K562 (cell line): ENCODE measurements around the gene CEP89. TPM values are rescaled to one million over a fixed set of nuclear protein-coding genes. Genes with fewer than 3 reads are reported as not detected.

Source experiments
- ATAC-seq: fragments of 200-7000 bp; cut with Tn5 transposase; 3 replicates; pipeline ENCODE4 v1.9.1; 2020; ENCODE audit warnings: moderate library complexity
- BruUV-seq: library from RNA; stranded (reverse); fragments of 400-500 nt; replicated peaks from 2 replicates; lab custom pipeline; 2021; lab: Mats Ljungman, UMichigan
- CTCF ChIA-PET: fragments of 300-600 bp; formaldehyde crosslinking; extraction: SDS; loops from one replicate; lab custom pipeline; 2021; ENCODE audit warnings: low intra/inter-chr PET ratio; lab: Yijun Ruan, JAX
- POLR2A ChIA-PET: fragments of 300-600, 350-650 bp; sonication (Branson Sonifier 250); formaldehyde crosslinking; extraction: SDS; loops from one replicate; lab custom pipeline; 2021; ENCODE audit warnings: antibody characterized with exemption, inconsistent platforms; lab: Yijun Ruan, JAX
- DNase-seq, 4 experiments: peaks; one replicate each; pipeline versions ENCODE4 v3.0.0 to v3.0.0-alpha.2; 2011 to 2018; ENCODE audit warnings: low spot score in 3 of 4, mixed read lengths in 3 of 4; ENCODE audit errors: extremely low read depth in 1 of 4
- FAIRE-seq: peaks from 2 replicates; lab custom pipeline; 2011; peaks lifted over from hg19 to GRCh38; lab: Jason Lieb, UNC
- H2AFZ ChIP-seq: 2 replicates; pipeline ENCODE4 v1.6.0; 2011; ENCODE audit warnings: low read depth, low read length, control low read depth, inconsistent platforms
- H3K27ac ChIP-seq: fragments of 200-600 bp; 3 replicates; pipeline ENCODE4 v1.8.0; 2011; ENCODE audit warnings: low read depth, mild to moderate bottlenecking, control low read depth, inconsistent platforms, low read length, moderate library complexity, mixed read lengths; ENCODE audit errors: extremely low read depth
- H3K27me3 ChIP-seq, 2 experiments: fragments of 300-600 bp in 1 of 2; 2 replicates in 1 of 2; 3 replicates in 1 of 2; pipeline versions ENCODE4 v1.6.0 to v1.8.0; 2011; ENCODE audit warnings: inconsistent platforms in 2 of 2, low read length in 2 of 2, mild to moderate bottlenecking in 1 of 2, mixed read lengths in 1 of 2, moderate library complexity in 1 of 2; ENCODE audit not compliant: control insufficient read depth in 2 of 2, insufficient read depth in 2 of 2
- H3K36me3 ChIP-seq: fragments of 300-600 bp; 3 replicates; pipeline ENCODE4 v1.8.0; 2011; ENCODE audit warnings: mild to moderate bottlenecking, low read length, inconsistent platforms; ENCODE audit not compliant: control insufficient read depth, insufficient read depth
- H3K4me1 ChIP-seq, 2 experiments: fragments of 200-600 bp in 1 of 2; replicated peaks in 1 of 2; 2 replicates in 1 of 2; 3 replicates in 1 of 2; pipeline versions ENCODE4 v1.5.1 to v1.8.0; 2011; ENCODE audit warnings: inconsistent platforms in 2 of 2, low read length in 2 of 2, mild to moderate bottlenecking in 1 of 2, mixed read lengths in 1 of 2, moderate library complexity in 1 of 2; ENCODE audit not compliant: control insufficient read depth in 2 of 2, insufficient read depth in 2 of 2
- H3K4me2 ChIP-seq: 2 replicates; pipeline ENCODE4 v1.6.1; 2011; ENCODE audit warnings: low read length, control low read depth, inconsistent platforms, mixed read lengths; ENCODE audit not compliant: insufficient read depth
- H3K4me3 ChIP-seq: fragments of 200-600 bp; sonication (generic), shearing (Covaris generic); 2 replicates; pipeline ENCODE4 v1.5.1; 2016; ENCODE audit warnings: control low read depth, inconsistent platforms
- H3K79me2 ChIP-seq: fragments of 200-600 bp; 3 replicates; pipeline ENCODE4 v1.8.0; 2011; ENCODE audit warnings: low read length, inconsistent platforms; ENCODE audit not compliant: control insufficient read depth, insufficient read depth
- H3K9ac ChIP-seq, 2 experiments: 2 replicates each; pipeline versions ENCODE4 v1.6.0 to v1.6.1; 2011; ENCODE audit warnings: low read depth in 2 of 2, low read length in 2 of 2, control low read depth in 1 of 2, inconsistent platforms in 1 of 2, mild to moderate bottlenecking in 1 of 2, mixed read lengths in 1 of 2; ENCODE audit not compliant: insufficient read depth in 1 of 2
- H3K9me1 ChIP-seq: one replicate; pipeline ENCODE4 v1.6.0; 2011; ENCODE audit warnings: inconsistent platforms, mild to moderate bottlenecking, low read length, moderate library complexity; ENCODE audit not compliant: control insufficient read depth, insufficient read depth
- H3K9me3 ChIP-seq: replicated peaks from 2 replicates; pipeline ENCODE4 v1.5.1; 2011; ENCODE audit warnings: low read depth, low read length, inconsistent platforms; ENCODE audit not compliant: control insufficient read depth, insufficient read depth
- H4K20me1 ChIP-seq: replicated peaks from 2 replicates; pipeline ENCODE4 v1.6.1; 2011; ENCODE audit warnings: low read length, inconsistent platforms, mixed read lengths; ENCODE audit not compliant: control insufficient read depth, insufficient read depth
- GTF2A2 ChIP-seq: IDR thresholded peaks from 2 replicates; pipeline ENCODE4 v1.6.1; 2016; ENCODE audit warnings: mild to moderate bottlenecking, missing genetic modification characterization, missing compliant biosample characterization
- HDAC8 ChIP-seq: fragments of 450-650 bp; IDR thresholded peaks from 2 replicates; pipeline ENCODE4 v1.6.1; 2016; ENCODE audit warnings: mild to moderate bottlenecking, missing genetic modification characterization, moderate library complexity, missing compliant biosample characterization
- MBD2 ChIP-seq: sonication (generic); IDR thresholded peaks from 2 replicates; pipeline ENCODE4 v1.6.1; 2016; ENCODE audit warnings: low read depth, borderline replicate concordance
- NFIX ChIP-seq: fragments of 250-450 bp; sonication (Bioruptor Pico); IDR thresholded peaks from 2 replicates; pipeline ENCODE4 v1.4.0; 2020; ENCODE audit warnings: low read depth, mild to moderate bottlenecking, moderate library complexity
- POLR2A ChIP-seq: fragments of 450-650 bp; conservative IDR thresholded peaks from 2 replicates; pipeline ENCODE4 v1.6.1; 2016
- POLR3G ChIP-seq: IDR thresholded peaks from 2 replicates; pipeline ENCODE4 v1.6.1; 2011; ENCODE audit not compliant: insufficient read length, insufficient replicate concordance; ENCODE audit errors: extremely low read depth
- PPARD ChIP-seq: fragments of 250-450 bp; sonication (Bioruptor Pico); IDR thresholded peaks from 2 replicates; pipeline ENCODE4 v1.8.0; 2022; ENCODE audit warnings: inconsistent platforms, mild to moderate bottlenecking, moderate library complexity
- RAD51 ChIP-seq: fragments of 450-650 bp; IDR thresholded peaks from 2 replicates; pipeline ENCODE4 v1.7.1; 2016; ENCODE audit warnings: low read depth, mild to moderate bottlenecking, borderline replicate concordance
- SAP30 ChIP-seq: fragments of 200-600 bp; sonication (generic); IDR thresholded peaks from 2 replicates; pipeline ENCODE4 v1.6.1; 2012; ENCODE audit warnings: borderline replicate concordance, low read depth, mild to moderate bottlenecking, moderate library complexity, low read length, control low read depth, inconsistent platforms; ENCODE audit not compliant: insufficient read depth, poor library complexity, severe bottlenecking
- ZBED1 ChIP-seq: IDR thresholded peaks from 2 replicates; pipeline ENCODE4 v1.6.1; 2014
- ZBTB17 ChIP-seq: fragments of 450-650 bp; formaldehyde crosslinking; IDR thresholded peaks from 2 replicates; pipeline ENCODE4 v1.4.0; 2020; ENCODE audit warnings: mild to moderate bottlenecking
- WGBS: fragments of 100-300 bp; shearing (Covaris generic); methylation state at CpG from one replicate; pipeline ENCODE4 v1.1.6; 2016; ENCODE audit warnings: low coverage, mixed read lengths; ENCODE audit not compliant: insufficient coverage; ENCODE audit errors: missing lambda C conversion rate; 5-methylcytosine and 5-hydroxymethylcytosine counted together
- in situ Hi-C: fragments of 300-500 bp; cut with MboI; formaldehyde crosslinking; loops from 4 replicates; pipeline ENCODE4 v1.15.0; 2018; ENCODE audit warnings: inconsistent platforms, mixed read lengths
- intact Hi-C: fragments of 100-400 bp; cut with micrococcal nuclease; formaldehyde crosslinking; loops from 2 replicates; pipeline ENCODE4 v1.14.2; 2022
- polyA plus RNA-seq, 8 experiments: library from polyadenylated mRNA; depleted of rRNA in 4 of 8; stranded (reverse) in 5 of 8; unstranded in 3 of 8; fragments of >200 nt; fragmentation: Nextera tagmentation in 2 of 8; fragmentation: Illumina TruSeq in 1 of 8; extraction: Ambion mirVana in 2 of 8; extraction: Trizol in 1 of 8; gene quantifications; 2 replicates each; pipeline versions ENCODE4 v1.2.1 to v1.2.3, GENCODE V29; 2011 to 2014; ENCODE audit warnings: inconsistent platforms in 1 of 8, missing spikeins in 1 of 8
- total RNA-seq, 7 experiments: library from RNA; depleted of rRNA in 6 of 7; stranded (reverse); fragments of >200 nt in 6 of 7; fragmentation: Illumina TruSeq in 2 of 7; extraction: Trizol in 2 of 7; gene quantifications; 2 replicates each; pipeline versions ENCODE4 v1.2.1 to v1.2.3, GENCODE V29; 2011 to 2021; ENCODE audit warnings: low replicate concordance in 1 of 7
- TF ChIP-seq, protein P1 (sequence below): fragments of 450-650 bp; conservative IDR thresholded peaks from 2 replicates; pipeline ENCODE4 v1.6.1; 2016; ENCODE audit warnings: missing genetic modification characterization, low read depth, mild to moderate bottlenecking, control low read depth, missing compliant biosample characterization
- TF ChIP-seq, protein P2 (sequence below): fragments of 450-650 bp; formaldehyde crosslinking; IDR thresholded peaks from 2 replicates; pipeline ENCODE4 v1.4.0; 2022; ENCODE audit warnings: missing genetic modification characterization
- TF ChIP-seq, protein P3 (sequence below), 2 experiments: IDR thresholded peaks; 2 replicates each; pipeline ENCODE4 v1.6.1; 2011; ENCODE audit warnings: borderline replicate concordance in 1 of 2, control low read depth in 1 of 2, low read depth in 1 of 2, low read length in 1 of 2, mild to moderate bottlenecking in 1 of 2, mixed read lengths in 1 of 2, moderate library complexity in 1 of 2; ENCODE audit not compliant: insufficient read depth in 1 of 2, insufficient read length in 1 of 2, poor library complexity in 1 of 2, severe bottlenecking in 1 of 2; ENCODE audit errors: extremely low read depth in 1 of 2

Gene CEP89
- total and polyA plus RNA-seq, 9 of the 15 experiments (the other 6 are each of a cell fraction or from before 2014, with no cell fraction given) = 5.5 to 15.0 (median 7.2) TPM

DNA sequence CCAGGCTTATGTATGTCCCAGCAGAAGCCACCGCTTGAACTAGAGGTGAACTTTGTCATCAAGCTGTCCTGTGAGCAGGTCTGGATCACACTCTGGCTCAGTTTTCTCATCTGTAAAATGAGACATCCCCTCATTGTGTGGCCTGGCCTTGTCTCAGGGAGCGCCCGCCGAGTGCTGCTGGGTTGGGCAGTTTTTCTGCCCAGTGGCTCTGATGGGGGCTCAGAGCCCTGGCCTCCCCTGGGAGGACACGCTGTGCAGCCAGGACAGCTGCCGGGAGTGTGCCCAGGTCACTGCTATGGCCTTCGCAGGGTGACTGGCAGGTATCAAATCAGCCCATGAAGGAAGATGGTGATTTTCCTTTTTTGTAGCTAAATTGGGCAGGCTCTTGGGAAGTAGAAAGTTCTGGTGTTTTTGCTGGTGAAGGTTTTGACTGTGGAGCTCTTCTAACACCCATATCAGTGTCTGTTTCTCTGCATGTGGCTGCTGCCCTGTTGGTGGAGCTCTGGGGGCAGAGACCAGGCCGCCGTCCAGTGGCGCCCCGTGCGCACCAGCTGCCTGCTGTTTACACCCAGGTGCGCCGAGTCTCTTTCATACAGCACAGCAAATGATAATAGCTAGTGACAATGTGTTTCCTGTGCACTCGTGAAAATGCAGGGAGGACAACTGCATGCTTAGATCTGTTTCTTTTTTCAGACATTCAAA is 143.0 kb downstream of the CEP89 start:
- ChIA-PET CTCF (interaction anchor here (0.5 kb wide), 1 partner anchor 121 kb away, joined by 3 read pairs; no protein-coding TSS in a partner anchor), POLR2A (interaction anchor here (2.8 kb wide), 1 partner anchor 10 kb away, joined by 9 read pairs; no protein-coding TSS in a partner anchor)
- BruUV-seq = no TSS peak
- Histone ChIP-seq H3K79me2 (no peaks in the 10 kb centered on the region), H3K9me1 (no peaks in the 10 kb centered on the region), H4K20me1 (0 out of 2 replicates have a peak, but pooled peaks cover 5% of the 10 kb centered on the region), H2AFZ (no peak overlapping the region), H3K4me1 (peaks cover 0 to 10% of the 10 kb centered on the region in 2 experiments; a peak in 1 of 5 replicates), H3K27me3 (peaks cover 55 to 64% of the 10 kb centered on the region in 2 experiments), H3K4me3 (no peak overlapping the region), H3K4me2 (no peak overlapping the region), H3K27ac (no peak overlapping the region), H3K9ac (no peak overlapping the region), H3K36me3 (no peaks in the 10 kb centered on the region), H3K9me3 (no peaks in the 10 kb centered on the region)
- 1% methylated on average over 15 of the region's 15 CpGs for WGBS
- FAIRE-seq = no peak
- ATAC-seq = no peak
- intact Hi-C loops (no loop called here), in situ Hi-C loops (no loop called here)
- no peak for TF ChIP-seq MBD2
- TF ChIP-seq SAP30 = no peak
- TF ChIP-seq NFIX (CRISPR knock-in tag) = no peak
- TF ChIP-seq, protein P1, sequence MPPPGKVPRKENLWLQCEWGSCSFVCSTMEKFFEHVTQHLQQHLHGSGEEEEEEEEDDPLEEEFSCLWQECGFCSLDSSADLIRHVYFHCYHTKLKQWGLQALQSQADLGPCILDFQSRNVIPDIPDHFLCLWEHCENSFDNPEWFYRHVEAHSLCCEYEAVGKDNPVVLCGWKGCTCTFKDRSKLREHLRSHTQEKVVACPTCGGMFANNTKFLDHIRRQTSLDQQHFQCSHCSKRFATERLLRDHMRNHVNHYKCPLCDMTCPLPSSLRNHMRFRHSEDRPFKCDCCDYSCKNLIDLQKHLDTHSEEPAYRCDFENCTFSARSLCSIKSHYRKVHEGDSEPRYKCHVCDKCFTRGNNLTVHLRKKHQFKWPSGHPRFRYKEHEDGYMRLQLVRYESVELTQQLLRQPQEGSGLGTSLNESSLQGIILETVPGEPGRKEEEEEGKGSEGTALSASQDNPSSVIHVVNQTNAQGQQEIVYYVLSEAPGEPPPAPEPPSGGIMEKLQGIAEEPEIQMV = no peak
- TF ChIP-seq HDAC8 = no peak
- no peak for TF ChIP-seq ZBED1
- TF ChIP-seq, protein P2, sequence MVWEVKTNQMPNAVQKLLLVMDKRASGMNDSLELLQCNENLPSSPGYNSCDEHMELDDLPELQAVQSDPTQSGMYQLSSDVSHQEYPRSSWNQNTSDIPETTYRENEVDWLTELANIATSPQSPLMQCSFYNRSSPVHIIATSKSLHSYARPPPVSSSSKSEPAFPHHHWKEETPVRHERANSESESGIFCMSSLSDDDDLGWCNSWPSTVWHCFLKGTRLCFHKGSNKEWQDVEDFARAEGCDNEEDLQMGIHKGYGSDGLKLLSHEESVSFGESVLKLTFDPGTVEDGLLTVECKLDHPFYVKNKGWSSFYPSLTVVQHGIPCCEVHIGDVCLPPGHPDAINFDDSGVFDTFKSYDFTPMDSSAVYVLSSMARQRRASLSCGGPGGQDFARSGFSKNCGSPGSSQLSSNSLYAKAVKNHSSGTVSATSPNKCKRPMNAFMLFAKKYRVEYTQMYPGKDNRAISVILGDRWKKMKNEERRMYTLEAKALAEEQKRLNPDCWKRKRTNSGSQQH (CRISPR knock-in tag) = no peak
- TF ChIP-seq PPARD (CRISPR knock-in tag) = no peak
- TF ChIP-seq, protein P3, sequence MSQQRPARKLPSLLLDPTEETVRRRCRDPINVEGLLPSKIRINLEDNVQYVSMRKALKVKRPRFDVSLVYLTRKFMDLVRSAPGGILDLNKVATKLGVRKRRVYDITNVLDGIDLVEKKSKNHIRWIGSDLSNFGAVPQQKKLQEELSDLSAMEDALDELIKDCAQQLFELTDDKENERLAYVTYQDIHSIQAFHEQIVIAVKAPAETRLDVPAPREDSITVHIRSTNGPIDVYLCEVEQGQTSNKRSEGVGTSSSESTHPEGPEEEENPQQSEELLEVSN (IDR thresholded peaks at IDR 0.05; ENCODE audit: borderline replicate concordance in 1 of 2, extremely low read depth in 1 of 2, insufficient read depth in 1 of 2, insufficient read length in 1 of 2, low read depth in 1 of 2, low read length in 1 of 2, poor library complexity in 1 of 2, severe bottlenecking in 1 of 2) = no peak
- TF ChIP-seq POLR2A = no peak
- TF ChIP-seq RAD51 = no peak
- TF ChIP-seq ZBTB17 (CRISPR knock-in tag) = no peak
- no peak for TF ChIP-seq POLR3G
- TF ChIP-seq GTF2A2 (tag) = no peak
- no peak for DNase-seq
